K562 (cell line): Measurements from ENCODE around the gene IFI16. TPM values are rescaled to one million over a fixed set of nuclear protein-coding genes. Genes with fewer than 3 reads are reported as not detected.

Experiments
- ARHGAP35 ChIP-seq: fragments of 450-650 bp; IDR thresholded peaks from 2 replicates; pipeline ENCODE4 v1.6.1; 2018; ENCODE audit not compliant: partially characterized antibody
- ARID1B ChIP-seq: fragments of 450-650 bp; IDR thresholded peaks from 2 replicates; pipeline ENCODE4 v1.6.1; 2016; ENCODE audit warnings: antibody characterized with exemption, mild to moderate bottlenecking, inconsistent platforms
- BACH1 ChIP-seq: fragments of 200-800 bp; sonication (Bioruptor generic); IDR thresholded peaks from 2 replicates; pipeline ENCODE4 v1.6.1; 2016; ENCODE audit warnings: missing genetic modification characterization, missing compliant biosample characterization
- CC2D1A ChIP-seq: fragments of 450-650 bp; IDR thresholded peaks from 2 replicates; pipeline ENCODE4 v1.6.1; 2017; ENCODE audit warnings: mild to moderate bottlenecking
- HDAC1 ChIP-seq, 2 experiments: fragments of 450-650 bp; IDR thresholded peaks; 2 replicates each; pipeline ENCODE4 v1.6.1; 2016 to 2017; ENCODE audit warnings: inconsistent platforms in 1 of 2, mild to moderate bottlenecking in 1 of 2, moderate library complexity in 1 of 2
- HES1 ChIP-seq: fragments of 450-650 bp; IDR thresholded peaks from 2 replicates; pipeline ENCODE4 v1.6.1; 2016; ENCODE audit warnings: low read depth, mild to moderate bottlenecking, moderate library complexity
- HMG20A ChIP-seq: fragments of 450-650 bp; formaldehyde crosslinking; conservative IDR thresholded peaks from 2 replicates; pipeline ENCODE4 v1.4.0; 2020; ENCODE audit warnings: mild to moderate bottlenecking, mixed read lengths
- KAT7 ChIP-seq: sonication (generic); formaldehyde crosslinking; IDR thresholded peaks from 2 replicates; pipeline ENCODE4 v1.8.0; 2022; ENCODE audit warnings: missing genetic modification reagents, mild to moderate bottlenecking, borderline replicate concordance
- KDM1A ChIP-seq, 2 experiments: fragments of 450-650 bp; IDR thresholded peaks; 2 replicates each; pipeline ENCODE4 v1.6.1; 2016; ENCODE audit warnings: mild to moderate bottlenecking in 2 of 2
- KDM5B ChIP-seq: fragments of 200-600 bp; sonication (generic); IDR thresholded peaks from 2 replicates; pipeline ENCODE4 v1.6.1; 2012; ENCODE audit warnings: low read depth, mild to moderate bottlenecking, moderate library complexity, low read length, control low read depth, inconsistent platforms; ENCODE audit not compliant: insufficient replicate concordance
- MTA1 ChIP-seq: fragments of 450-650 bp; IDR thresholded peaks from 2 replicates; pipeline ENCODE4 v1.6.1; 2017; ENCODE audit warnings: borderline replicate concordance
- MYBL2 ChIP-seq, 2 experiments: fragments of 450-650 bp in 1 of 2; sonication (generic) in 1 of 2; formaldehyde crosslinking in 1 of 2; IDR thresholded peaks; 2 replicates each; pipeline versions ENCODE4 v1.6.1 to v1.8.1; 2017 to 2022; ENCODE audit warnings: borderline replicate concordance in 1 of 2, inconsistent platforms in 1 of 2, low read depth in 1 of 2, mild to moderate bottlenecking in 1 of 2, missing genetic modification reagents in 1 of 2, moderate library complexity in 1 of 2
- NFRKB ChIP-seq: fragments of 450-650 bp; IDR thresholded peaks from 2 replicates; pipeline ENCODE4 v1.6.1; 2016; ENCODE audit warnings: low read depth
- NR2C1 ChIP-seq, 2 experiments: fragments of 450-650 bp; IDR thresholded peaks; 2 replicates each; pipeline ENCODE4 v1.6.1; 2017; ENCODE audit warnings: mild to moderate bottlenecking in 2 of 2, antibody characterized with exemption in 1 of 2, inconsistent platforms in 1 of 2, missing compliant biosample characterization in 1 of 2, missing genetic modification characterization in 1 of 2
- NRF1 ChIP-seq, 2 experiments: fragments of 450-650 bp; IDR thresholded peaks in 1 of 2; conservative IDR thresholded peaks in 1 of 2; 2 replicates each; pipeline ENCODE4 v1.6.1; 2014; ENCODE audit warnings: mild to moderate bottlenecking in 2 of 2
- RAD21 ChIP-seq, 2 experiments: fragments of 250-450 bp in 1 of 2; fragments of 450-650 bp in 1 of 2; sonication (Bioruptor Pico) in 1 of 2; formaldehyde crosslinking in 1 of 2; IDR thresholded peaks in 1 of 2; conservative IDR thresholded peaks in 1 of 2; 2 replicates each; pipeline versions ENCODE4 v1.4.0 to v1.8.0; 2020 to 2022; ENCODE audit warnings: mild to moderate bottlenecking in 2 of 2, moderate library complexity in 1 of 2
- SMAD1 ChIP-seq: fragments of 150-350 bp; IDR thresholded peaks from 2 replicates; pipeline ENCODE4 v1.6.1; 2014; ENCODE audit warnings: low read length, low read depth; ENCODE audit not compliant: partially characterized antibody
- SMARCA4 ChIP-seq: fragments of 450-650 bp; IDR thresholded peaks from 2 replicates; pipeline ENCODE4 v1.6.1; 2016
- SNAPC5 ChIP-seq: fragments of 250-450 bp; sonication (Bioruptor Pico); IDR thresholded peaks from 2 replicates; pipeline ENCODE4 v1.8.0; 2021; ENCODE audit warnings: moderate library complexity, mild to moderate bottlenecking, inconsistent platforms
- SOX6 ChIP-seq: fragments of 450-650 bp; IDR thresholded peaks from 2 replicates; pipeline ENCODE4 v1.6.1; 2014; ENCODE audit warnings: mild to moderate bottlenecking
- TAL1 ChIP-seq: fragments of 450-650 bp; IDR thresholded peaks from 2 replicates; pipeline ENCODE4 v1.6.1; 2016; ENCODE audit warnings: mild to moderate bottlenecking
- TBL1XR1 ChIP-seq, 2 experiments: IDR thresholded peaks; 2 replicates each; pipeline ENCODE4 v1.6.1; 2012; ENCODE audit warnings: improper control_type of control experiment in 2 of 2, low read length in 2 of 2, mild to moderate bottlenecking in 1 of 2
- TRIM24 ChIP-seq, 2 experiments: fragments of 450-650 bp; IDR thresholded peaks; 2 replicates each; pipeline ENCODE4 v1.6.1; 2016
- VEZF1 ChIP-seq: fragments of 200-800 bp; sonication (Bioruptor generic); IDR thresholded peaks from 2 replicates; pipeline ENCODE4 v1.6.1; 2017; ENCODE audit warnings: missing genetic modification characterization, missing compliant biosample characterization
- ZNF134 ChIP-seq: fragments of 250-450 bp; sonication (Bioruptor Pico); conservative IDR thresholded peaks from 2 replicates; pipeline ENCODE4 v1.4.0; 2020
- ZNF239 ChIP-seq: fragments of 250-450 bp; sonication (Bioruptor Pico); IDR thresholded peaks from 2 replicates; pipeline ENCODE4 v1.4.0; 2020; ENCODE audit warnings: mild to moderate bottlenecking
- ZNF3 ChIP-seq: fragments of 250-450 bp; sonication (Bioruptor Pico); IDR thresholded peaks from 2 replicates; pipeline ENCODE4 v1.5.0; 2021; ENCODE audit warnings: mild to moderate bottlenecking, moderate library complexity
- ZNF41 ChIP-seq: fragments of 250-450 bp; sonication (Bioruptor Pico); conservative IDR thresholded peaks from 2 replicates; pipeline ENCODE4 v1.4.0; 2020; ENCODE audit warnings: mild to moderate bottlenecking
- ZNF764 ChIP-seq: fragments of 250-450 bp; sonication (Bioruptor Pico); IDR thresholded peaks from 2 replicates; pipeline ENCODE4 v1.4.0; 2020; ENCODE audit warnings: low read depth, mild to moderate bottlenecking, moderate library complexity
- polyA plus RNA-seq, 8 experiments: library from polyadenylated mRNA; depleted of rRNA in 4 of 8; stranded (reverse) in 5 of 8; unstranded in 3 of 8; fragments of >200 nt; fragmentation: Nextera tagmentation in 2 of 8; fragmentation: Illumina TruSeq in 1 of 8; extraction: Ambion mirVana in 2 of 8; extraction: Trizol in 1 of 8; gene quantifications; 2 replicates each; pipeline versions ENCODE4 v1.2.1 to v1.2.3, GENCODE V29; 2011 to 2014; ENCODE audit warnings: inconsistent platforms in 1 of 8, missing spikeins in 1 of 8
- total RNA-seq, 7 experiments: library from RNA; depleted of rRNA in 6 of 7; stranded (reverse); fragments of >200 nt in 6 of 7; fragmentation: Illumina TruSeq in 2 of 7; extraction: Trizol in 2 of 7; gene quantifications; 2 replicates each; pipeline versions ENCODE4 v1.2.1 to v1.2.3, GENCODE V29; 2011 to 2021; ENCODE audit warnings: low replicate concordance in 1 of 7

The IFI16 gene
- total and polyA plus RNA-seq, 9 of the 15 experiments (the other 6 are each of a cell fraction or from before 2014, with no cell fraction given) = 0.70 to 2.8 (median 1.6) TPM

GRCh38 chr1:159009704-159010361 lies at the start of gene IFI16 (continued):
- TF ChIP-seq TRIM24 (IDR thresholded peaks at IDR 0.05) (peak; percentile 39 to 89; a peak in 2 of 4 replicates), SMARCA4 (peak; percentile 71; the same call in 1 of the 2 replicates), SNAPC5 (CRISPR knock-in tag) (no peak), CC2D1A (no peak), KDM5B (no peak), NR2C1 (IDR thresholded peaks at IDR 0.05) (no peak), NR2C1 (tag; IDR thresholded peaks at IDR 0.05) (0 out of 2 replicates have a peak, but pooled peaks have one; percentile 6), ZNF239 (CRISPR knock-in tag) (peak; percentile 41; the same call in 1 of the 2 replicates), KAT7 (CRISPR knock-in tag) (no peak), ZNF41 (no peak), MYBL2 (IDR thresholded peaks at IDR 0.05; ENCODE audit: low read depth) (no peak), MYBL2 (CRISPR knock-in tag; IDR thresholded peaks at IDR 0.05; ENCODE audit: borderline replicate concordance) (no peak), TAL1 (peak; percentile 34), MTA1 (peak; percentile 68; the same call in 1 of the 2 replicates), HMG20A (CRISPR knock-in tag) (peak; percentile 98), SOX6 (peak; percentile 90), HES1 (peak; percentile 88), ARID1B (peak; percentile 73), RAD21 (CRISPR knock-in tag; conservative IDR thresholded peaks at IDR 0.05 in 1 of 2, IDR thresholded peaks at IDR 0.05 in 1 of 2) (0 out of 4 replicates have a peak, but pooled peaks of 1 of the 2 experiments have one; percentile 2), NRF1 (conservative IDR thresholded peaks at IDR 0.05 in 1 of 2, IDR thresholded peaks at IDR 0.05 in 1 of 2) (0 out of 4 replicates have a peak, but pooled peaks of 1 of the 2 experiments have one; percentile 9), BACH1 (peak; percentile 75; the same call in 1 of the 2 replicates), HDAC1 (IDR thresholded peaks at IDR 0.05) (peak in 1 of 2 experiments; percentile 89; a peak in 2 of 4 replicates), ZNF3 (CRISPR knock-in tag) (no peak), NFRKB (no peak), SMAD1 (no peak), ZNF134 (CRISPR knock-in tag) (0 out of 2 replicates have a peak, but pooled peaks have one; percentile 25), ARHGAP35 (no peak), TBL1XR1 (IDR thresholded peaks at IDR 0.05; ENCODE audit: low read length in 2 of 2) (peak in 1 of 2 experiments; percentile 61; a peak in 1 of 4 replicates), VEZF1 (CRISPR knock-in tag) (peak; percentile 97), ZNF764 (no peak), KDM1A (IDR thresholded peaks at IDR 0.05) (peak; percentile 96)
